H1 (cell line): ENCODE results near the gene TBC1D10A. TPM values are rescaled to one million over a fixed set of nuclear protein-coding genes. Genes with fewer than 3 reads are reported as not detected.

Experiments
- CTCF ChIA-PET: fragments of 300-600 bp; sonication (Branson Sonifier 250); formaldehyde crosslinking; loops from one replicate; lab custom pipeline; 2021; ENCODE audit not compliant: partially characterized antibody; lab: Charles Lee
- POLR2A ChIA-PET: fragments of 300-600 bp; sonication (Branson Sonifier 250); formaldehyde crosslinking; loops from one replicate; lab custom pipeline; 2021; ENCODE audit warnings: inconsistent platforms; ENCODE audit not compliant: partially characterized antibody; lab: Charles Lee
- DNase-seq, 2 experiments: peaks; one replicate each; pipeline versions ENCODE4 v3.0.0 to v3.0.0-alpha.2; 2010 to 2022; ENCODE audit warnings: low spot score in 2 of 2, low read depth in 1 of 2, mixed read lengths in 1 of 2
- FAIRE-seq: peaks from 2 replicates; lab custom pipeline; 2011; peaks lifted over from hg19 to GRCh38; lab: Jason Lieb, UNC
- H2AFZ ChIP-seq: 2 replicates; pipeline ENCODE4 v1.8.1; 2012; ENCODE audit warnings: low read length, inconsistent platforms
- H2AK5ac ChIP-seq: 2 replicates; pipeline ENCODE4 v1.6.1; 2013; ENCODE audit warnings: low read depth, low read length
- H2BK120ac ChIP-seq: replicated peaks from 2 replicates; pipeline ENCODE3; 2013; ENCODE audit warnings: low read depth, low read length, inconsistent platforms
- H2BK12ac ChIP-seq: 2 replicates; pipeline ENCODE4 v1.6.1; 2013; ENCODE audit warnings: low read depth, low read length
- H2BK15ac ChIP-seq: 2 replicates; pipeline ENCODE4 v1.6.1; 2013; ENCODE audit warnings: low read length
- H2BK20ac ChIP-seq: 2 replicates; pipeline ENCODE4 v1.6.1; 2013; ENCODE audit warnings: low read length
- H2BK5ac ChIP-seq: 2 replicates; pipeline ENCODE4 v1.6.1; 2013; ENCODE audit warnings: low read depth, low read length
- H3K14ac ChIP-seq: 2 replicates; pipeline ENCODE4 v1.6.1; 2013; ENCODE audit warnings: inconsistent platforms; ENCODE audit not compliant: insufficient read length
- H3K18ac ChIP-seq: 2 replicates; pipeline ENCODE4 v1.6.1; 2013; ENCODE audit warnings: low read length; ENCODE audit errors: extremely low read depth
- H3K23ac ChIP-seq: 2 replicates; pipeline ENCODE4 v1.6.1; 2013; ENCODE audit warnings: inconsistent platforms; ENCODE audit not compliant: insufficient read length
- H3K23me2 ChIP-seq: 2 replicates; pipeline ENCODE4 v1.6.1; 2013; ENCODE audit warnings: low read depth, low read length
- H3K27ac ChIP-seq: 2 replicates; pipeline ENCODE4 v1.6.1; 2011; ENCODE audit warnings: low read depth, low read length, inconsistent platforms
- H3K27me3 ChIP-seq, 4 experiments: replicated peaks in 1 of 4; 1 replicate in 1 of 4; 2 replicates in 3 of 4; pipeline versions ENCODE4 v1.6.1 to v1.8.1; 2011 to 2013; ENCODE audit warnings: low read length in 3 of 4, mild to moderate bottlenecking in 3 of 4, inconsistent platforms in 2 of 4, mixed read lengths in 2 of 4, moderate library complexity in 1 of 4; ENCODE audit not compliant: control insufficient read depth in 3 of 4, insufficient read depth in 3 of 4; ENCODE audit errors: extremely low read depth in 1 of 4
- H3K36me3 ChIP-seq, 4 experiments: 2 replicates each; pipeline versions ENCODE4 v1.6.1 to v1.8.1; 2011 to 2013; ENCODE audit warnings: mild to moderate bottlenecking in 4 of 4, low read length in 3 of 4, moderate library complexity in 2 of 4, control low read depth in 1 of 4, inconsistent platforms in 1 of 4; ENCODE audit not compliant: insufficient read depth in 4 of 4, control insufficient read depth in 2 of 4
- H3K4ac ChIP-seq: replicated peaks from 2 replicates; pipeline ENCODE3; 2013; ENCODE audit warnings: low read length, low read depth, mixed read lengths, inconsistent platforms; ENCODE audit not compliant: insufficient read length
- H3K4me1 ChIP-seq, 4 experiments: replicated peaks in 1 of 4; 1 replicate in 1 of 4; 2 replicates in 3 of 4; pipeline versions ENCODE4 v1.6.1 to v1.8.1; 2011 to 2013; ENCODE audit warnings: low read length in 3 of 4, inconsistent platforms in 2 of 4, mixed read lengths in 1 of 4; ENCODE audit not compliant: insufficient read depth in 4 of 4, control insufficient read depth in 3 of 4
- H3K4me2 ChIP-seq, 2 experiments: 2 replicates each; pipeline versions ENCODE4 v1.6.1 to v1.8.1; 2011 to 2013; ENCODE audit warnings: low read depth in 2 of 2, low read length in 2 of 2, control low read depth in 1 of 2, inconsistent platforms in 1 of 2, mild to moderate bottlenecking in 1 of 2; ENCODE audit not compliant: insufficient read depth in 1 of 2
- H3K4me3 ChIP-seq, 4 experiments: fragments of 200-600, 300-600 bp in 1 of 4; sonication (generic), shearing (Covaris generic), sonication (Bioruptor Twin) in 1 of 4; 2 replicates each; pipeline versions ENCODE4 v1.5.1 to v1.8.1; 2011 to 2016; ENCODE audit warnings: low read length in 4 of 4, low read depth in 3 of 4, control low read depth in 2 of 4, inconsistent platforms in 2 of 4, mild to moderate bottlenecking in 2 of 4, mixed read lengths in 1 of 4, moderate library complexity in 1 of 4; ENCODE audit not compliant: insufficient read depth in 2 of 4; ENCODE audit errors: extremely low read depth in 1 of 4
- H3K56ac ChIP-seq: replicated peaks from 2 replicates; pipeline ENCODE3; 2013; ENCODE audit warnings: low read depth, mild to moderate bottlenecking, mixed read lengths, low read length, inconsistent platforms; ENCODE audit not compliant: insufficient read length
- H3K79me1 ChIP-seq: 2 replicates; pipeline ENCODE4 v1.6.1; 2013; ENCODE audit warnings: low read depth, low read length, control low read depth
- H3K79me2 ChIP-seq, 2 experiments: 2 replicates each; pipeline versions ENCODE4 v1.6.1 to v1.8.1; 2012 to 2013; ENCODE audit warnings: low read length in 2 of 2, mild to moderate bottlenecking in 2 of 2, inconsistent platforms in 1 of 2; ENCODE audit not compliant: insufficient read depth in 2 of 2, control insufficient read depth in 1 of 2
- H3K9ac ChIP-seq, 4 experiments: replicated peaks in 1 of 4; 1 replicate in 1 of 4; 2 replicates in 3 of 4; pipeline versions ENCODE4 v1.6.1 to v1.8.1; 2011 to 2013; ENCODE audit warnings: low read depth in 3 of 4, low read length in 3 of 4, control low read depth in 2 of 4, mild to moderate bottlenecking in 2 of 4, moderate library complexity in 2 of 4, inconsistent platforms in 1 of 4; ENCODE audit errors: extremely low read depth in 1 of 4
- H3K9me3 ChIP-seq, 2 experiments: 2 replicates each; pipeline versions ENCODE4 v1.6.1 to v1.8.1; 2012 to 2013; ENCODE audit warnings: mild to moderate bottlenecking in 2 of 2, moderate library complexity in 2 of 2, control low read depth in 1 of 2, inconsistent platforms in 1 of 2, low read depth in 1 of 2, low read length in 1 of 2, mixed read lengths in 1 of 2; ENCODE audit not compliant: insufficient read depth in 2 of 2
- H4K20me1 ChIP-seq, 2 experiments: replicated peaks in 1 of 2; 2 replicates each; pipeline versions ENCODE3 to v1.8.1; 2011 to 2013; ENCODE audit warnings: inconsistent platforms in 2 of 2, low read length in 2 of 2, mild to moderate bottlenecking in 1 of 2; ENCODE audit not compliant: insufficient read depth in 2 of 2, control insufficient read depth in 1 of 2
- H4K5ac ChIP-seq: 2 replicates; pipeline ENCODE4 v1.6.1; 2013; ENCODE audit warnings: low read length, low read depth, mixed read lengths, inconsistent platforms; ENCODE audit not compliant: insufficient read length
- H4K8ac ChIP-seq: 2 replicates; pipeline ENCODE4 v1.8.0; 2013; ENCODE audit warnings: mild to moderate bottlenecking, moderate library complexity, low read length, inconsistent platforms; ENCODE audit not compliant: insufficient read depth; ENCODE audit errors: extremely low read depth
- H4K91ac ChIP-seq: replicated peaks from 2 replicates; pipeline ENCODE3; 2013; ENCODE audit warnings: low read length, mixed read lengths, inconsistent platforms; ENCODE audit not compliant: insufficient read length
- JUN ChIP-seq: IDR thresholded peaks from 2 replicates; pipeline ENCODE4 v1.6.1; 2011; ENCODE audit warnings: low read depth, mild to moderate bottlenecking, improper control_type of control experiment, low read length
- KDM4A ChIP-seq: IDR thresholded peaks from one replicate; pipeline ENCODE4 v1.7.1; 2012; ENCODE audit warnings: low read depth, mild to moderate bottlenecking, moderate library complexity, low read length, inconsistent platforms; ENCODE audit not compliant: severe bottlenecking
- RFX5 ChIP-seq: IDR thresholded peaks from 2 replicates; pipeline ENCODE4 v1.6.1; 2011; ENCODE audit warnings: low read depth, low read length, improper control_type of control experiment, borderline replicate concordance
- WGBS, 2 experiments: shearing (Covaris generic) in 1 of 2; methylation state at CpG; one replicate each; pipeline versions ENCODE4 v1.1.6 to v1.1.7; 2013 to 2015; ENCODE audit warnings: low lambda C conversion rate in 2 of 2, mixed read lengths in 2 of 2, inconsistent platforms in 1 of 2, low coverage in 1 of 2, missing lambda C conversion rate in 1 of 2; ENCODE audit not compliant: insufficient replicate concordance in 2 of 2, insufficient coverage in 1 of 2, insufficient read length in 1 of 2; ENCODE audit errors: extremely low coverage in 1 of 2, missing lambda C conversion rate in 1 of 2; 5-methylcytosine and 5-hydroxymethylcytosine counted together
- polyA plus RNA-seq, 7 experiments: library from polyadenylated mRNA; depleted of rRNA in 3 of 7; stranded (reverse) in 5 of 7; unstranded in 2 of 7; fragments of >200 nt in 5 of 7; fragments of 200-250 nt in 2 of 7; gene quantifications; 1 replicate in 5 of 7; 2 replicates in 1 of 7; 4 replicates in 1 of 7; pipeline versions ENCODE4 v1.2.1 to v1.2.3, GENCODE V29; 2011 to 2013; ENCODE audit warnings: missing spikeins in 2 of 7, mixed read lengths in 2 of 7
- total RNA-seq: library from RNA; stranded (reverse); fragmentation: NEBNext Ultra II Directional; extraction: Animal tissue kit (Norgen Biotek cat#: 25700); gene quantifications from 2 replicates; pipeline ENCODE4 v1.2.1, GENCODE V29; 2021

The TBC1D10A gene
- total and polyA plus RNA-seq, 2 of the 8 experiments (the other 6 are each of a cell fraction or from before 2014, with no cell fraction given) = 5.4 to 7.0 TPM

GRCh38 chr22:30333707-30334087 lies 7.0 kb upstream of the TBC1D10A start:
- Histone ChIP-seq H4K91ac (no peak overlapping the region), H3K4ac (no peak overlapping the region), H3K56ac (no peak overlapping the region), H3K27me3 (no peaks in the 10 kb centered on the region), H3K79me2 (no peaks in the 10 kb centered on the region), H3K18ac (no peak overlapping the region), H2AK5ac (no peak overlapping the region), H3K9ac (no peak overlapping the region), H3K36me3 (peaks cover 32 to 72% (median 60%) of the 10 kb centered on the region in 4 experiments), H2BK15ac (no peak overlapping the region), H4K20me1 (peaks cover 0 to 10% of the 10 kb centered on the region in 2 experiments), H3K4me2 (no peak overlapping the region), H2BK20ac (no peak overlapping the region), H3K14ac (no peak overlapping the region), H3K23ac (no peak overlapping the region), H2AFZ (no peak overlapping the region), H3K23me2 (no peaks in the 10 kb centered on the region), H3K9me3 (no peaks in the 10 kb centered on the region), H4K5ac (no peak overlapping the region), H2BK120ac (no peak overlapping the region), H4K8ac (no peak overlapping the region), H3K4me3 (no peak overlapping the region), H3K27ac (no peak overlapping the region), H3K4me1 (no peaks in the 10 kb centered on the region), H2BK12ac (no peak overlapping the region), H3K79me1 (no peaks in the 10 kb centered on the region; the same call in 1 of the 2 replicates), H2BK5ac (no peak overlapping the region)
- POLR2A ChIA-PET = interaction anchor here (1.4 kb wide), 1 partner anchor 9 kb away, joined by 4 read pairs; no protein-coding TSS in a partner anchor
- TF ChIP-seq JUN (no peak), KDM4A (no peak), RFX5 (no peak)
- WGBS, 2 experiments = 87% methylated on average over 3 of the region's 3 CpGs; no CpG with 5 or more reads in 1 of the 2 experiments
- DNase-seq (no peak), FAIRE-seq (no peak)
- CTCF ChIA-PET = interaction anchor here (0.6 to 1.7 kb wide), 2 partner anchors 17 to 275 kb away, joined by 3 to 4 read pairs; no protein-coding TSS in a partner anchor
